G401.6 (cell line): ENCODE measurements around the gene ALG9.
A peak's percentile ranks its signal among the peaks of the same experiment; 100 is the strongest.
"Not testable (repeated sequence)": the region's sequence is repeated elsewhere in the genome, so short reads cannot be mapped to it uniquely, and the experiment has no call there.

Experiments
- FAIRE-seq: peaks from 2 replicates; lab custom pipeline; 2012; peaks lifted over from hg19 to GRCh38; lab: Jason Lieb, UNC

ALG9 gene

DNA sequence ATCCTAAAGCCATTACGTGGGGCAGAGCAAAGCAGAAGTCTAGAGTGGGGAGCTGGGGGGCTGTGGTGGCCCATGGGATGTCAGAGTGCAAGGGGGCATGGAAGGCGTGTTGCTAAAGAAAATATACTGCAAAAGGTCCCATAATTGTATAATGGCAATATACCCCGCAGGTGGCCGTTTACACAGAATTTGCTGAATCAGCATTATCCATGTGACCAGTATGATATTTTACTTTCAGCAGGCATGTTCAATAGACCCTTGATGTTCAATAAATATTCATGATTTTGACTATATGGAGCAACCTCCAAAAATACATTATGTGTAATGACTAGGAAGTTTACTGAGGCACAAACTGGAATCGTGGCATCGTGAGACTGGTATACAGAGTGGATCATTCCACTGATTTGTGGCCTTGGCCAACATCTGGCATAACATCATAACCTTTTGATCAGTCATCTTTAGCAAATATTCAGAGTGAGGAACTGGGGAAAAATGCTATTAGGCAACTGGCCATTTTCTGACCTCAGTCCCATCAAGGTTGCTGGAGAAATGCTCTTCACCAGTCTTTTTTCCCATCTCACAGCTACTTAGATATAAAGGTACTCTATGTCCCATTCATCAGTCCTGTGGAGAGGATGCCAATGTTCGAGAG, 75.9 kb downstream of the ALG9 start:
- FAIRE-seq, result no peak

DNA sequence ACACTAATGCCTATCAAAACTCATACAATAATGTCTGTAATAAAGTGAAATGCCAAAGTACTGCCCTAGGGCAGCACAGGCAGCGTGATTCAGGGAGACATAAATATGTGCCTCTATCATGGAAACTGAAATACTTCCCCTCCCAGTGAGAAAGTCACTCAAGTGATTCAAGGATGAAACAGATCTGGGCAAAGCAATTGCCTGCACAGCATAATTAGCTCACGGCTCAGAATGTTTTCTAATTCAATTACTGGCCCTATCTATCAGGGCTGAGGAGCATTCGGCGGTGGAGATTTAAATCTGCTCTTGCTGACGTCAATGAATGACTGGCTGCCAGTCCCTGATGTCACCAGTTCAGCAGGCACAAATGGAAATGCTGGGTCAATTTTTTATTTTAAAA, 77.5 kb downstream of the ALG9 start:
- no peak for FAIRE-seq

- FAIRE-seq, result no peak
These were observed 78.4 kb downstream of the ALG9 start for GRCh38 chr11:111792955-111793500.

DNA sequence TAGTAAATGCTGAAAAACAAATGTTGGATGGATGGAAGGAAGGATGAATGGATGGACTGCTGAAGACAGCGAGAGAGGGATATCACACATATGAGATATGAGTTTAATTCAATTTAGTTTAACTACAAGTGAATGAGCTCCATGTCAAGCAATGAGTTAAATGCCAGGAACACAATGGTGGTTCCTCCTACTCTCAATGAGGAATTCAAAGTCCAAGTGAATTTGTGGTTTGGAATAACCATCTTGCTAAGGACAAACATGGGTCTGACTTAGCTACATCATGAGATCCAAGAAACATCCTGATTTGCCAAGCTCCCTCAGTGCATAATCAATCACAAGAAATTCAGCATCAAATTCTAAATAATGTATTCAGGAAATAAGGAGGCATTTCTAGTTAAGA, 79.1 kb downstream of the ALG9 start:
- no peak for FAIRE-seq

GRCh38 chr11:111788464-111788863, 82.9 kb downstream of the ALG9 start:
- no peak for FAIRE-seq

DNA sequence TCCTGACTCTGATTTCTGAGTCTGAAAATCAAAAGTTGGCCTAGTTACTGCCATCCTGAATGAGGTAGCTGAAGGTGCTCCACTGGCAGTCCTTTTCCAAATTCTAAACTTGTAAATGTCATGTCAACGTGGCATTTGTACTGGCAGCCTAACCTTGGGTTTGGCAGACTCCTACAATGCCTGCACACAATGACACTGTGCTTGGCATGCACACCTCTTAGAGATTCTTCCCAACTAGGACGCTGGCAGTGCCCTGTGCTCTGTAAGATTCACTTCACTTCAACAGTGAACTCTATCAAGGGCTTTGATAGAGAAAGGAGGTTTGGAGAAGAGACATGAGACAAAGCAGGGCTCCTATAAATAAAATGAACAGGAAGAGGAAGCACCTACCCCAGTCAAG, 83.3 kb downstream of the ALG9 start:
- FAIRE-seq, result no peak

DNA sequence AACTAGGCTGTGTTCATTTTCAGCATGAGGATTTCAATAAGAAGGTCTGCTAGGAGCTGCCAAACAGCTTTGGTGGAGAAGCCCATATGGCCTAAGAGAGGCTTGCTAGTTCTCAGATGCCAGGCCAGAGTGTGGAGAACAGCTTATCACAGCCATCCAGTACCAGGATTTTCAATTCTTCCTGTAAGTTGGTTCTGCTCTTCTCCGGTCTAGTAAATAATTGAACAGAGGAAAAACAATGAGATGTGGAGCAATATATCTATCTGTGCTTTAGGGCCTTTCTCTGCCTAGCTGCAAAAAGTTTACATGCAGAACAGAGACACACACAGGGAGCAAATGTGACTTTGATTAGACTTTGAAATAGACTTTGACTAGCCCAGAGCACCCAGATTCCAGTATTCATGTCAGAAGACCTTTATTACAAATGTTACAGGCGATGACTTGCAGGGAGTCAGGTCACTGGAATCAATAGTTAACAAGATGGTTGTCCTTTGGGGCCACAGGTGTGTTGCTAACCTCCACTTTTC, 85.4 kb downstream of the ALG9 start:
- no peak for FAIRE-seq

DNA sequence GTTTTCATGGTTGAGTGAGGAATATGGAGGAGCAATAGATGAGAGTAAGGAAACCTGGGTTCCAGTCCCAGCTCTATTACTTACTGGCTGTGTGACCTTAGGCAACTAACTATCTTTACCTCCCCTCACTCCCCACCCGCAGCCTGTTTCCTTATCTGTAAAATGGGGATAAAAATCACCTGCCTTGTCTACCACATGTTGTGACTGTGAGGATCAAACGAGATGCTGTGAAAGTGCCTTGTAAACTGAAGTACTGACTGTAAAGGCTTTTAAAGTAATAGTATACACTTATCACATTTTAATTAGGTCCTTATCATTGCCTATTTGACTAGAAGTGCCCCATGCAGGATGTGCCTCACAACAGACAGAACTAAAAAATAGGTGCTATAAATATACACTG, 86.3 kb downstream of the ALG9 start:
- no peak for FAIRE-seq

DNA sequence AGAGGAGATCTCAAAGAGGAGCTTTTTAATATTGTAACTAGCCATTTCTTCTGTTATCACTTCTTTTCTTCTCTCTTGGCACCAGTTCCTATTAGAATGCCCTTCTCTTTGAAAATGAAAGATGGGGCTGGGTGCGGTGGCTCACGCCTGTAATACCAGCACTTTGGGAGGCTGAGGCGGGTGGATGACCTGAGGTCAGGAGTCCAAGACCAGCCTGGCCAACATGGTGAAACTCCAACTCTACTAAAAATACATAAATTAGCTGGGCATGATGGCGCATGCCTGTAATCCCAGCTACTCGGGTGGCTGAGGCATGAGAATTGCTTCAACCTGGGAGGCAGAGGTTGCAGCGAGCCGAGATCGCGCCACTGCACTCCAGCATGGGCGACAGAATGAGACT, 87.1 kb downstream of the ALG9 start:
- not testable (repeated sequence) for FAIRE-seq

DNA sequence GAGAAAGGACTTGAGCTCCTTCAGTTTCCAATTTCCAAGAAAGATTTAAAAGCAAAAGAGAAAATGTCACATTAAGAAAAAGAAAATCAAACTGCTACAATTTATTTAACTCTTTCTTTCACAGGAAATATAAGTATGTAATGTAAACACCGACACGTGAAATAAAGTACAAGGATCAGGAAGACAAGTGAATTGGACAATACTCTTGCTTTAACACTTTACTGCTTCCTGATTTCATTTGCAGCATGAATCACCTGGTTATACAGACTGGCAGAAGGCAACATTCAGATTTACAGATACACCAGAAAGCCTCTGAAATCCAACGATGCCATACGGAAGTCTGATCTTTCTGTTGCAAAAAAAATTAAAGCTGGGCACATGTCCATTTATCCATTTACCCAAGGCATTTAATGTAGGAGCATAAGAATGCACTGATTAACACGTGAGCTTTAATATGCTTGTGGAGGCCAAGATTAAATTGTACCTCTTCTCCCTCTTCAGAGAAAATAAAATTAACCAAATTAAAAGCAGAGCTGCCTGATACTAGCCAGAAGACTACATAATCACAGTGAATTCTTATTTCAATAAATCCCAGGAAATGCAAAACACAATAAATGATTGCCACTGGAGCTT, 89.2 kb downstream of the ALG9 start:
- FAIRE-seq, result no peak

GRCh38 chr11:111779118-111779517, 92.3 kb downstream of the ALG9 start:
- no peak for FAIRE-seq

- FAIRE-seq, result no peak
These were observed 93.3 kb downstream of the ALG9 start for GRCh38 chr11:111778047-111778558.

DNA sequence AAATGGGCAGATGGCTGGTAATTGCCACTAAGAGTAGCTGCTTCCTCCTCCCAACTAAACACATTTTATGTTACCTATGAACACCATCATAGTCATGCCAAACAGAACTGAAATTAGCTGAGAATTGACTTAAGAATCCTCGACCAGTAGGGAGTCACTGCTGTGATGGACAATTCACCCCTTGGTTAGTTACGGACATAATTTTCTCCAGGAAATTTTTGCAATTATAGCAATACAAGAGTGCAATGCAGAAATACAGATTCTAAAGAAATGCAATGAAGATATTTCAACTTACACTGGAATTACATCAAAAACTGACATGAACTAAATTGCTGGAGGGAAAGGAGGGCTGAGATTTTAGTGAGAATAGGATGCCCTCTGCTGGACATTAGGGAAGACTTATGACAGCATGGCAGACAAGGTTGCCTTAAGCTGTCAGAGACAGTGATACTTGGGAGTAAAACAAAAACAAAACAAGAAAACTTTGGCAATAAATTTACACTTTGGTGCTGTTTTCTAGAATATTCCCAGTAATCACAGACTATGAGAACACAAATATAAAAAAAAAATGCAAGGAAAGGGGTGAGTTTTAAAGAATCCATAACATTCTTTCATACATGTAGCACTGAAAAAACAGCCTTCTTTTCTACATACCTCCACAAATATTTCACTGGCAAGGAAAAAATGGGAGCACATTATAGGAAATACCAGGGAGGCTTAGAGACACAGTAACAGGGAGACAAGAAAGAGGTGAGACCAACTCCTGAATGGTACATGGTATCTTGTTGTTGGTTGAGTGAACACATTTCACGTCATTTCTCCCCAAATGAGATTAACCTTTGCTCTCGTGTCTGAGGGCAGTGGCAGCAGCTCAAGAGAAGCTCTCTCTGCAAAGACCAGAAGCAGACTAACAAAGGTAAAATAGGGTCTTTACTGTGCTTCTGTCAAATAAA, 94.0 kb downstream of the ALG9 start:
- FAIRE-seq, result peak; percentile 95

DNA sequence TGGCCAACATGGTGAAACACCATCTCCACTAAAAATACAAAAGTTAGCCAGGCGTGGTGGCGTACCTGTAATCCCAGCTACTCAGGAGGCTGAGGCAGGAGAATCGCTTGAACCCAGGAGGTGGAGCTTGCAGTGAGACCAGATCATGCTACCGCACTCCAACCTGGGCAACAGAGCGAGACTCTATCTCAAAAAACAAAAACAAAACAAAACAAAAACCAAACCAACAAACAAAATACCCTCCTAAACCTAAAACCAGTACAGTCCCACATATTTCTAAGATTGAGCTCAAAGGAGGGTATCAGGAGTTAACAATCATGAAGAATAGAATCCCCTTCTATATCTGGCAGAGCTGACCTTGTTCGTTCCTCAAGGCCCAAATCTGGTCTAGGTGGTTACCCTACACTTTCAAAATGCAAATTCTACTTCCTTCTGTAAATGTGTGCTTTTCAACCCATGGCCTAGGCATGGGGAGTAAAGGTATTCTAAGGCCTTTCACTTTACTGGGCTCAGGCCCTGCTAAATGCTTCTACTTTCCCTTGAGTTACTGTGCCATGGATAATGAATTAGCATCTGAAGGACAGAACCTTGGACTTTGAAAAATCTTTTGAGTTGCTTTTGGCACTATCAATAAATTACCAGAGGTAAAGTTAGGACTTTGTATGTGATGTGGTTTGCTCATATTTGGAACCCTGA, 94.8 kb downstream of the ALG9 start:
- no peak for FAIRE-seq

DNA sequence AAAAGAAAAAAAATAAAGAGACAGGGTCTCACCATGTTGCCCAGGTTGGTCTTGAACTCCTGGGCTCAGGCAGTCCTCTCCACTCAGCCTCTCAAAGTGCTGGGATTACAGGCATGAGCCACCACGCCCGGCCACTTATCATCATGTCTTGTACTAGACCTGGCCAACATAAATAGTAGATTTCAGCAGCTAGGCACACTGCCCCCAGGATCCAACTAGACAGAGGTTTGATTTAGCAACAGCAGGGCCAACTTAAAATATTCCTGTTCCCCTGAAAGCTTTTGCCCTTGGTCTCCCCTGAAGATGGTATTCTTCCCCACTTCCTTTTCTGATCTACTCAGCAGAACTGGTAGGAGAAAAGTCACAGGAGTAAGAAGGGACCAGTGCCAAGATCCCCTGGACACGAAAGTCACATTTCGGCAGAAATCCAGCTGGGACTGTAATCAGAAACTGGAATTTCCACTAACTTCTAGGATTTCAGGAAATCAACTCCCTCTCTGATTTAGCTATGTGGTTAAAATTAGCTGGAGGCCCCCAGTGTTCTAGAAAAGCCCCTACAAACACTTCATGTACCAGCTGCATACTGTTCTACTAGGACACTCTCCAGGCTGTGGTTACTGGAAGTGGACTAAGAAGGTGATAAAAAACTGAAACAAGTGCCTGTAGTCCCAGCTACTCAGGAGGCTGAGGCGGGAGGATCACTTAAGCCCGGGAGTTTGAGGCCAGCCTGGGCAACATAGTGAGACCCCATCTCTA, 96.2 kb downstream of the ALG9 start:
- FAIRE-seq, result no peak

DNA sequence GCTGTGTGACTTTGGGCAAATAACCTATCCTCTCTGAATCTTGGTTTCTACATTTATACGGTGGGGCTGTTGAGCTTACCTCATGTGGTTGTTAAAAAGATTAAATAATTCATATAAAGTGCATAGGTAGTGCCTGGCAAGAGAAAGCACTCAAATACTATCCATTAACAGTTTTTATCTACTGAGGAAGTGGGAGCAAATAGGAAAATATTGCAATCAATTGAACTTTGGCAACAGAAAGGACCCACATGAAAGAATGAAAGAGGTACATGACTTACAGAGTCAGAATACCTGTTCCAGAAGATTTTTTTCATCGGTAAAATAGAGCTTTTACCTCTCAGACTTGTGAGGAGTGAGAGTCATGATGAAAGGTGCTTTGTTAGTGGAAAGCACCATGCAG, 98.8 kb downstream of the ALG9 start:
- FAIRE-seq, result no peak

GRCh38 chr11:111771205-111771604, 100.2 kb downstream of the ALG9 start:
- not testable (repeated sequence) for FAIRE-seq

DNA sequence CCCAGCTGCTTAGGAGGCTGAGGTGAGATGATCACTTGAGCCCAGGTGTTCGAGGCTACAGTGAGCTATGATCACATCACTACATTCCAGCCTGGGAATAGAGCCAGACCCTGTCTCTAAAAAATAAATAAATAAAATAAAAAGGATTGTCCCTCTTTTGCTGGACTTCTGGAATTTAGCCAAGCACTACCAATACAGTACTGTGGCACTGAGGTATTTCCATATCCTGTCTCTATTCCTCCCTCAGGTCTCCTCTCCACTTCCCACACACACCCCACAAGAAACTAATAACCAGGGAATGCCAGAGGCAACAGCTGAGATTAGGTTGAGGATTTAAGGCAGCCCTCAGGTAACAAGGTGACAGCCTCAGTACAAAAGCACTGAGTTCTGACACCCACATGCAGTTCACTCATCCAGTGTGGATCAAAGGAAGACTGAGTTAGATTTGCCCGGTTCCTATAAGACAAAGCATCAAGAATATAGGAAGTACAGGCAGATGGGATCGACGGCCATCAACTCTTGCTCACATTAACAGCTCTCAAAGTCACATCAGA, 100.7 kb downstream of the ALG9 start:
- FAIRE-seq, result no peak

DNA sequence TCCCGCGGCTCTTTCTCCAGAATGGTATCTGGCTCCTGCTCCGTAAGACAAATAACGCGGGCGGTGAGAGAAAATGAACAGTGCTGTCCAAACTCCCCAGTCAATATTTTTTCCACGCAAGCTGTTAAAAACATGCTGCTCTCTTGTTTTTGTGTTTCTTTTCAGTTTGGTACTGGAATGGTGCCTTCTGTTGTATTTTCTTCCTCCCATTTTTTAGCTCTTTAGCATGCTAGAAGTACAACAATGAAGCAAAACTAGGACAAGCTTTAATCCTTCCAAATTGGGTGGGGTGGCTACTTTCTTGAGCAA, 104.6 kb downstream of the ALG9 start:
- no peak for FAIRE-seq

GRCh38 chr11:111765984-111766833, 105.2 kb downstream of the ALG9 start, which contains the start of gene PPP2R1B:
Gene PPP2R1B, minus strand, starts transcription at chr11:111766389. Its CDS starts 28 bp downstream, at chr11:111766361.
- FAIRE-seq, result peak; percentile 89
